ENCODE data around the gene DOK6.

The DOK6 gene

DNA sequence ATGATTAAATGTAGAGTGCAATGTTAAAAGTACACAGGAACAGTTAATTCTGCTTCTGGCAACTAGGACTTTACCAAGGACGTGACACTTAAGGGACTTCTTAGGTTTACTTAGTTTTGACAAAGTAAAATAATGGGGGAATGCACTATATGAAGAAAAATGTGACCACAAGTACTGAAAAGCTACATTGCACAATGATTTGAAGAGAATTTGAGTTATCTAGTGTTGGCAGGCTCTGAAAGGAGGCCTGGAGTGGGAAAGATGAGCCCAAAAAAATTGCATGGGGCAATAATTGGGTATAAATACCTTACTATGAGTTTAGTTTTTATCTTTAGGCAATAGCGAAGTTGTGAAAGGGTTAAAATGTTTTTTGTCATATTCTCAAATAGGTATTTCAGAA lies 173.7 kb downstream of the DOK6 start:
- TF ChIP-seq CTCF (IDR thresholded peaks at IDR 0.05): no peak

GRCh38 chr18:69580107-69580506 lies 179.4 kb downstream of the DOK6 start:
- TF ChIP-seq CTCF (IDR thresholded peaks at IDR 0.05): no peak

GRCh38 chr18:69584429-69584828 lies 183.7 kb downstream of the DOK6 start:
- no peak for TF ChIP-seq CTCF (IDR thresholded peaks at IDR 0.05)

DNA sequence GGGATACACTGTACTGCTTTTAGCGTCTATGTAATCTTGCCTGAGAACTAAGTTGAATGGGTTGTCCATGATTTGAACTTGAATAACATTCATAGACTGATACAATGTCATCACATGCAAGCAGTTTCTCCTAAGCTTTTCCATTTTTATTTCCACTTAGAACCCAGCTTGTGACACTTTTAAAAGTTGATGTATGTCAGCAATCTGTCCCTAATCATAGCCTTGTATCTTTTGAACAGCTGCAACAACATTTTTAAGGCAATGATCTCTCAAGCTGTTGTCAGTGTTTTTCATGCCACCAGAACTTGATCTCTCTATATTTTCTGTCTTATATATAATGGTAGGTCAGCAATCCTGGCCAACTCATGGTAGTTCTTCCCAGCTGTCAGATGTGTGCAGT lies 185.0 kb downstream of the DOK6 start:
- no peak for TF ChIP-seq CTCF (IDR thresholded peaks at IDR 0.05)

GRCh38 chr18:69586537-69586936 lies 185.8 kb downstream of the DOK6 start:
- TF ChIP-seq CTCF (IDR thresholded peaks at IDR 0.05): no peak

GRCh38 chr18:69588301-69588700 lies 187.6 kb downstream of the DOK6 start:
- no peak for TF ChIP-seq CTCF (IDR thresholded peaks at IDR 0.05)

DNA sequence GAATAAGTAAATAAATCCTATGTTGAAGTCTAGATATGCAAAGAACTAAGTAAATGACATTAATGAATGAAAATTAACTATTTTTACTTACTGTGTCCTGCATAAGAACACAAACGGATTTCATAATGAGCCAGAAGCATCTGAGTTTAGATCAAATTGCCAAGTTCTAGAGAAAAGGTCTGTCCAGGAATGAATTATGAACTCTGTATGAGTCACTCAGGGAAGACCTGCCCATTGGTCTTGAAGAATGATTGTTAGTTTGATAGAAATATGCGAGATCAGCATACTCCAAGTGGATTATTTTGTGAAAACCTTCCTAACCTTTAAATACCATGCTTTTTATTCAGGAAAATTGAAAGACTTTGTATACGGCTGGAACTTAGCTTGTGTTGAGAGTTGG lies 189.5 kb downstream of the DOK6 start:
- TF ChIP-seq CTCF (IDR thresholded peaks at IDR 0.05): no peak

- TF ChIP-seq CTCF (IDR thresholded peaks at IDR 0.05): no peak
Measured at GRCh38 chr18:69596345-69596744, 195.7 kb downstream of the DOK6 start.

Measured in LNCAP (cell line).